GM23338 (cell line): Measurements from ENCODE around the gene EPHA3.

Source experiments
- CREB1 ChIP-seq: fragments of 250-450 bp; sonication (Bioruptor Pico); IDR thresholded peaks from 2 replicates; pipeline ENCODE4 v1.5.0; 2020; ENCODE audit warnings: low read depth, mild to moderate bottlenecking, moderate library complexity
- CTCF ChIP-seq, 2 experiments: fragments of 200-600 bp in 1 of 2; sonication (generic) in 1 of 2; conservative IDR thresholded peaks; 2 replicates each; pipeline versions ENCODE4 v1.5.1 to v1.6.1; 2016 to 2017; ENCODE audit warnings: antibody characterized with exemption in 2 of 2, low read depth in 2 of 2, mild to moderate bottlenecking in 2 of 2, moderate library complexity in 1 of 2
- EZH2 ChIP-seq: fragments of 200-600 bp; sonication (generic); IDR thresholded peaks from one replicate; pipeline ENCODE4 v1.8.0; 2017; ENCODE audit warnings: antibody characterized with exemption, mild to moderate bottlenecking, low read depth; ENCODE audit not compliant: unreplicated experiment
- EZH2phosphoT487 ChIP-seq: fragments of 200-600 bp; sonication (generic); IDR thresholded peaks from one replicate; pipeline ENCODE4 v1.8.1; 2018; ENCODE audit warnings: antibody characterized with exemption; ENCODE audit not compliant: unreplicated experiment
- JUNB ChIP-seq: IDR thresholded peaks from one replicate; pipeline ENCODE4 v1.6.1; 2016; ENCODE audit warnings: antibody characterized with exemption; ENCODE audit not compliant: unreplicated experiment
- NANOG ChIP-seq: IDR thresholded peaks from 2 replicates; pipeline ENCODE4 v1.6.1; 2016; ENCODE audit warnings: antibody characterized with exemption, borderline replicate concordance
- POLR2AphosphoS5 ChIP-seq: IDR thresholded peaks from 2 replicates; pipeline ENCODE4 v1.6.1; 2016; ENCODE audit warnings: antibody characterized with exemption, low read depth
- REST ChIP-seq: IDR thresholded peaks from one replicate; pipeline ENCODE4 v1.6.1; 2018; ENCODE audit warnings: antibody characterized with exemption; ENCODE audit not compliant: unreplicated experiment
- STAT1 ChIP-seq: IDR thresholded peaks from one replicate; pipeline ENCODE4 v1.6.1; 2016; ENCODE audit warnings: antibody characterized with exemption; ENCODE audit not compliant: unreplicated experiment
- ZNF114 ChIP-seq: fragments of 250-450 bp; sonication (Bioruptor Pico); IDR thresholded peaks from 2 replicates; pipeline ENCODE4 v1.5.0; 2020; ENCODE audit warnings: mild to moderate bottlenecking, moderate library complexity
- ZNF331 ChIP-seq: fragments of 250-450 bp; sonication (Bioruptor Pico); IDR thresholded peaks from 2 replicates; pipeline ENCODE4 v1.5.0; 2020; ENCODE audit warnings: low read depth, mild to moderate bottlenecking, moderate library complexity
- TF ChIP-seq, protein P1 (sequence below): IDR thresholded peaks from 2 replicates; pipeline ENCODE4 v1.6.1; 2016; ENCODE audit warnings: antibody characterized with exemption

DNA sequence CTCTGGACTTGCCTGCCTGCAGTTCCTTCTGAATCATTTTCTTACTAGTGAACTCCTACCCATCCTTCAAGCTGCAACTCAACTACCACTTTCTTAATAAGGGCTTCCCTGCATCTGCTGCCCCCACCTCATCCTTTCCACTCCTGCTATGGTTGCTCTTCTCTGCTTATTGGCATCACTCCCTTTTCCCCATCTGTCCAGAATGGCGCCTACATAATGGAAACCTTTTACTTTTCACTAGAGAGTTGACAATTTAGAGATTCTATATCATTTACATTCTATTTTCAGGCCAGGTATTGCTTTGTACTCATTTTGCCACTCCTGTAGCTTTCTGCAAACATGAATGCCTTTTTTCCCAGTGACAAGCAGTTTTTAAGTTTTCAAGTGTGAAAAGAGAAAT lies 1.9 kb upstream of the EPHA3 start:
- TF ChIP-seq CTCF (conservative IDR thresholded peaks at IDR 0.05; ENCODE audit: low read depth in 2 of 2) (no peak), EZH2 (no peak), POLR2AphosphoS5 (no peak), REST (no peak), NANOG (no peak), EZH2phosphoT487 (no peak), CREB1 (CRISPR knock-in tag) (no peak), JUNB (no peak), STAT1 (no peak), ZNF331 (CRISPR knock-in tag) (no peak), ZNF114 (no peak)
- TF ChIP-seq, protein P1, sequence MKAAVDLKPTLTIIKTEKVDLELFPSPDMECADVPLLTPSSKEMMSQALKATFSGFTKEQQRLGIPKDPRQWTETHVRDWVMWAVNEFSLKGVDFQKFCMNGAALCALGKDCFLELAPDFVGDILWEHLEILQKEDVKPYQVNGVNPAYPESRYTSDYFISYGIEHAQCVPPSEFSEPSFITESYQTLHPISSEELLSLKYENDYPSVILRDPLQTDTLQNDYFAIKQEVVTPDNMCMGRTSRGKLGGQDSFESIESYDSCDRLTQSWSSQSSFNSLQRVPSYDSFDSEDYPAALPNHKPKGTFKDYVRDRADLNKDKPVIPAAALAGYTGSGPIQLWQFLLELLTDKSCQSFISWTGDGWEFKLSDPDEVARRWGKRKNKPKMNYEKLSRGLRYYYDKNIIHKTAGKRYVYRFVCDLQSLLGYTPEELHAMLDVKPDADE: no peak
